Measurements from ENCODE around the gene MBD5.

Gene MBD5

DNA sequence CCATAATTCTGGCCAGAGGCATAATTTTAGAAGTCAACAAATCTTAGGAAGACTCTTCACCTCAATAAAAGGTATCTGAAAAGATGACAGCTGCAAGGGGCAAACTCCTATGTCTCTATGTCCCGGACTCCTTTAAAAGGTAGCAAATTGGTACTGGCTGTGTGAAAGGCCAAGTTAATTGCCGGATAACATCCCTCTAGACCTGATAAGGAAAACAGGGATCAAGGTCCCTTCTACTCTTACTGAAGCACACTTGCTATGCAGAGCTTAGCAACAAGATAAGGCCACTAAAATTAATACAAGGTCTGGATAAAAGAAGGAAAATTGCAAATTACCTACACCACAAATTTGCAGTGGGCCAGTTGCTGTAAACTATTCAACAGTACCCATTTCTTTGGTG lies 482.6 kb downstream of the MBD5 start:
- ChIA-PET POLR2A (no interaction called here), CTCF (no interaction called here)

DNA sequence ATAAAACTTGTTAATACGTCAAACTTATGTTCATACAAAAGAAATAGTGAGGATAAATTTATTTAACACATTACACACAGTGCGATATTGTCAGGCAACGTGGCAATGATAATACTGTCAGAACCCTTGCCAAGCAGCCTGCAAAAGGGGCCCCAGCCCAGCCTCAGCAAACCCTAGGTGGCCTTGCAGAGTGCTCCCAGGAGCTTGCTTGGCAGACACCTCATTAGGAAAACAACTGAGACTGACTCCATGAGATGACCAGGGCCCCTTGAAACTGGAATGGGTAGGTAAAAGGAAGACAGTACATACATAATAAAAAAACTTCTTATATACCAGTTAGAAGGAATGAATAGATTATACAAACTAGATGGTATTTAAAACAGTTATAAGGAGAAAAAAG lies 487.1 kb downstream of the MBD5 start:
- CTCF ChIA-PET, result interaction anchor here (1.8 to 3.2 kb wide), 13 partner anchors 9 to 571 kb away, joined by 4 to 49 read pairs (median 12); partner anchors contain the start of genes MBD5 and ORC4
- DNase-seq (ENCODE audit: extremely low spot score), result no peak
- POLR2A ChIA-PET, result no interaction called here
- no peak for TF ChIP-seq CTCF (IDR thresholded peaks at IDR 0.05; ENCODE audit: control extremely low read depth, extremely low read depth, low read depth, missing control alignments)

More for the DNA sequence above, 482.6 kb downstream of the MBD5 start:
- TF ChIP-seq CTCF (IDR thresholded peaks at IDR 0.05; ENCODE audit: control extremely low read depth, extremely low read depth, low read depth, missing control alignments), result no peak
- DNase-seq (ENCODE audit: extremely low spot score), result no peak

DNA sequence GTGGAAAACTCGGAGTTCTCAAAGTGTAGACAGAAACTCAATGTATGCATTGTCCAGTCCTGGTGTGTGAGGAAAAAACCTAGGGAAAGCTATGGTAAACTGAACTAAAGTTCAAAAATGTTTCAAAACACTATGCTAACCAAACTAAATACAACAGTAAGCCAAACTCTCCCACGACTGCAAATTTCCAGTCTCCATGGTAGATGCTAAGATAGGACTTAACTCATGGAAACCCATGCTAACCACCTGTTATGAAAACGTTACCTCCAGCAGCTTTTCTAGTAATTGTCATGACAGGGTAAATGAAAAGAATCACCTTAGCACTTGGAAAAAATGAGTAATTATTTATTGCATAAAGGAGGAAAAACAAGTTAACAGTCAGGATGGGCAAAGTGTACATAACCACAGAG lies 488.0 kb downstream of the MBD5 start:
- ChIA-PET CTCF (interaction anchor here (0.5 to 3.2 kb wide), 63 partner anchors 8 to 1464 kb away, joined by 3 to 49 read pairs (median 4); partner anchors contain the start of genes EPC2, MBD5 and ORC4), POLR2A (interaction anchor here (0.9 to 1.0 kb wide), 2 partner anchors 11 to 519 kb away, joined by 3 to 4 read pairs; no protein-coding TSS in a partner anchor)
- TF ChIP-seq CTCF (IDR thresholded peaks at IDR 0.05; ENCODE audit: control extremely low read depth, extremely low read depth, low read depth, missing control alignments), result no peak
- no peak for DNase-seq (ENCODE audit: extremely low spot score)

DNA sequence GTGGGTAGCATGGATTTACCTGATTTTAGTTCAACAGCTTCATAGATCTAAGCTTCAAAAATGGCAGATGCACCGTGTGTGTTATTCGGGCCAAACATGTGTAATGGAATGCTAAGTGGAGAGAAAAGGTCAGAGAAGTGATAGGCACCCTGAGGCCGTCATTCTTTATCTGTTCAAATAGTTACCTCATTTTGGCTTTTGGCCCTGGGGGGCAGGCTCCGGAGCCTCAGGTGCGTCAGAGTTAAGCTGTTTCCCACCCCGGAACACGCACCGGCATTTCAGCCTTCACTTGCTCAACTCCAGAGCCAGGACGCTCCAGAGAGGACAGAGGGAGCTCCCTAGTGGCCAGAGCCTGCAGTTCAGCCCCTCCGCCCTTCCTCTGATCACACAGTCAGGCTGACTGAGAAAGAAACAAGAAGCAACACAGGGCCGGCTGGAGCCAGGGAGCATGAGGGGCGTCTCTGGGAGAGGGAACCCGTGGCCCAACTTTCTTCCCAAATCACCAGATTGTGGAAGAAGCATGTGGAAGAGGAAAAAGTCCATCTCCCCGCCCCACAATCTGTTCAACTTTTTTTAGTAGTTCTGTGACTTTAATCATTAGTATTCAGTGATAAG lies 488.5 kb downstream of the MBD5 start:
- peak; percentile 95 for TF ChIP-seq CTCF (IDR thresholded peaks at IDR 0.05; ENCODE audit: control extremely low read depth, extremely low read depth, low read depth, missing control alignments)
- POLR2A ChIA-PET, result interaction anchor here (0.9 to 1.0 kb wide), 2 partner anchors 12 to 520 kb away, joined by 3 to 4 read pairs; no protein-coding TSS in a partner anchor
- DNase-seq (ENCODE audit: extremely low spot score), result peak; percentile 87
- CTCF ChIA-PET, result interaction anchor here (0.5 to 3.2 kb wide), 65 partner anchors 8 to 1464 kb away, joined by 3 to 49 read pairs (median 4); partner anchors contain the start of genes EPC2, MBD5 and ORC4

- ChIA-PET POLR2A (no interaction called here), CTCF (interaction anchor here (0.9 kb wide), 1 partner anchor 521 kb away, joined by 3 read pairs; no protein-coding TSS in a partner anchor)
- TF ChIP-seq CTCF (IDR thresholded peaks at IDR 0.05; ENCODE audit: control extremely low read depth, extremely low read depth, low read depth, missing control alignments), result no peak
- no peak for DNase-seq (ENCODE audit: extremely low spot score)
Measured at GRCh38 chr2:148511883-148512282, 491.0 kb downstream of the MBD5 start.

GRCh38 chr2:148512501-148512900 lies 491.6 kb downstream of the MBD5 start:
- no peak for TF ChIP-seq CTCF (IDR thresholded peaks at IDR 0.05; ENCODE audit: control extremely low read depth, extremely low read depth, low read depth, missing control alignments)
- DNase-seq (ENCODE audit: extremely low spot score), result no peak
- ChIA-PET POLR2A (no interaction called here), CTCF (interaction anchor here (0.9 kb wide), 1 partner anchor 522 kb away, joined by 3 read pairs; no protein-coding TSS in a partner anchor)
